ENCODE results near the gene JUNB.

DNA sequence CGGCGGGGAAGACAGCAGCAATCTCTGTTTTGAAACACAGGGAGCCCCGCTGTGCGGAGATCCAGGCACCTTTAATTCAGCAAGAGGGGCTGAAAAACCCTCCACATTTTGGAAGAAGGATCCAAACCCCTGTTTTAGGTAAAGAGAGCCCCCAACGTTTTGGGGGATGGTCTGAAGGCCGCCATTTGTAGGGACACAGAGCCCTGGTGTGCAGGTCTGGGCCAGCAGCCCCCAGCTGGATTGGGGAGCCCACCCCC lies 12.5 kb upstream of the JUNB start:
- TF ChIP-seq EGR1 (IDR thresholded peaks at IDR 0.05; ENCODE audit: low read depth) = no peak
- TF ChIP-seq, protein P1, sequence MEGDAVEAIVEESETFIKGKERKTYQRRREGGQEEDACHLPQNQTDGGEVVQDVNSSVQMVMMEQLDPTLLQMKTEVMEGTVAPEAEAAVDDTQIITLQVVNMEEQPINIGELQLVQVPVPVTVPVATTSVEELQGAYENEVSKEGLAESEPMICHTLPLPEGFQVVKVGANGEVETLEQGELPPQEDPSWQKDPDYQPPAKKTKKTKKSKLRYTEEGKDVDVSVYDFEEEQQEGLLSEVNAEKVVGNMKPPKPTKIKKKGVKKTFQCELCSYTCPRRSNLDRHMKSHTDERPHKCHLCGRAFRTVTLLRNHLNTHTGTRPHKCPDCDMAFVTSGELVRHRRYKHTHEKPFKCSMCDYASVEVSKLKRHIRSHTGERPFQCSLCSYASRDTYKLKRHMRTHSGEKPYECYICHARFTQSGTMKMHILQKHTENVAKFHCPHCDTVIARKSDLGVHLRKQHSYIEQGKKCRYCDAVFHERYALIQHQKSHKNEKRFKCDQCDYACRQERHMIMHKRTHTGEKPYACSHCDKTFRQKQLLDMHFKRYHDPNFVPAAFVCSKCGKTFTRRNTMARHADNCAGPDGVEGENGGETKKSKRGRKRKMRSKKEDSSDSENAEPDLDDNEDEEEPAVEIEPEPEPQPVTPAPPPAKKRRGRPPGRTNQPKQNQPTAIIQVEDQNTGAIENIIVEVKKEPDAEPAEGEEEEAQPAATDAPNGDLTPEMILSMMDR (IDR thresholded peaks at IDR 0.05 in 2 of 3, conservative IDR thresholded peaks at IDR 0.05 in 1 of 3; ENCODE audit: borderline replicate concordance in 1 of 3, insufficient read depth in 1 of 3, low read depth in 2 of 3, low read length in 2 of 3) = no peak
- TF ChIP-seq ZBTB33 (IDR thresholded peaks at IDR 0.05; ENCODE audit: extremely low read depth, insufficient replicate concordance, low read length) = no peak
